Hepatocyte (in vitro differentiated cells): ENCODE measurements around the gene HIP1R. TPM values are rescaled to one million over a fixed set of nuclear protein-coding genes. Genes with fewer than 3 reads are reported as not detected.

Experiments used
- DNase-seq: peaks from one replicate; pipeline ENCODE4 v3.0.0-alpha.2; 2016; ENCODE audit warnings: low spot score
- H2AFZ ChIP-seq: fragments of 200-600 bp; sonication (generic); 2 replicates; pipeline ENCODE4 v1.6.0; 2016; ENCODE audit warnings: antibody characterized with exemption, mild to moderate bottlenecking
- H3K27ac ChIP-seq: fragments of 200-600 bp; sonication (generic); 2 replicates; pipeline ENCODE4 v1.5.1; 2016; ENCODE audit warnings: mild to moderate bottlenecking
- H3K27me3 ChIP-seq: fragments of 200-600 bp; sonication (generic); 2 replicates; pipeline ENCODE4 v1.6.1; 2016
- H3K36me3 ChIP-seq: fragments of 200-600 bp; sonication (generic); replicated peaks from 2 replicates; pipeline ENCODE4 v1.5.1; 2016; ENCODE audit warnings: low read depth; ENCODE audit not compliant: insufficient read depth
- H3K4me1 ChIP-seq: fragments of 200-600 bp; sonication (generic); 2 replicates; pipeline ENCODE4 v1.5.1; 2016; ENCODE audit warnings: mild to moderate bottlenecking, moderate library complexity; ENCODE audit not compliant: insufficient read depth
- H3K4me2 ChIP-seq: fragments of 200-600 bp; sonication (generic); 2 replicates; pipeline ENCODE4 v1.6.0; 2016
- H3K4me3 ChIP-seq: fragments of 200-600 bp; sonication (generic); 2 replicates; pipeline ENCODE4 v1.5.1; 2016; ENCODE audit warnings: mild to moderate bottlenecking
- H3K79me2 ChIP-seq: fragments of 200-600 bp; sonication (generic); 2 replicates; pipeline ENCODE4 v1.6.0; 2017; ENCODE audit warnings: mild to moderate bottlenecking
- H3K9me2 ChIP-seq: fragments of 200-600 bp; sonication (generic); replicated peaks from 2 replicates; pipeline ENCODE4 v1.6.0; 2017; ENCODE audit warnings: mild to moderate bottlenecking; ENCODE audit not compliant: insufficient read depth
- H3K9me3 ChIP-seq: fragments of 200-600 bp; sonication (generic); 2 replicates; pipeline ENCODE4 v1.5.1; 2016; ENCODE audit warnings: low read depth, mild to moderate bottlenecking
- H4K20me1 ChIP-seq: fragments of 200-600 bp; sonication (generic); 2 replicates; pipeline ENCODE4 v1.6.0; 2016; ENCODE audit warnings: mild to moderate bottlenecking; ENCODE audit not compliant: insufficient read depth, poor library complexity, severe bottlenecking
- CTCF ChIP-seq: fragments of 200-600 bp; sonication (generic); IDR thresholded peaks from 2 replicates; pipeline ENCODE4 v1.5.1; 2016; ENCODE audit warnings: antibody characterized with exemption, mild to moderate bottlenecking; ENCODE audit not compliant: poor library complexity
- EZH2 ChIP-seq: fragments of 200-600 bp; sonication (generic); IDR thresholded peaks from 2 replicates; pipeline ENCODE4 v1.6.1; 2016; ENCODE audit warnings: antibody characterized with exemption, mild to moderate bottlenecking, borderline replicate concordance
- EZH2phosphoT487 ChIP-seq: fragments of 200-600 bp; sonication (generic); IDR thresholded peaks from one replicate; pipeline ENCODE4 v1.6.1; 2018; ENCODE audit warnings: antibody characterized with exemption, mild to moderate bottlenecking, low read depth, moderate library complexity; ENCODE audit not compliant: unreplicated experiment, severe bottlenecking
- WGBS: methylation state at CpG from one replicate; pipeline ENCODE4 v1.1.6; 2016; ENCODE audit warnings: low lambda C conversion rate; ENCODE audit errors: missing lambda C conversion rate; 5-methylcytosine and 5-hydroxymethylcytosine counted together
- polyA plus RNA-seq: library from polyadenylated mRNA; unstranded; fragments of >200 nt; fragmentation: Nextera tagmentation; extraction: Ambion mirVana; gene quantifications from 2 replicates; pipeline ENCODE4 v1.2.1, GENCODE V29; 2016
- total RNA-seq: library from RNA; depleted of rRNA; stranded (reverse); fragments of >200 nt; gene quantifications from 2 replicates; pipeline ENCODE4 v1.2.3, GENCODE V29; 2014

HIP1R gene
- total and polyA plus RNA-seq, 2 experiments from 2014 or later: 31.8 to 44.3 TPM

- Histone ChIP-seq H3K9me2 (no peaks in the 10 kb centered on the region), H3K27ac (no peak overlapping the region), H3K4me1 (no peaks in the 10 kb centered on the region), H3K36me3 (no peaks in the 10 kb centered on the region), H3K4me2 (no peak overlapping the region), H3K79me2 (no peaks in the 10 kb centered on the region), H2AFZ (no peak overlapping the region), H3K9me3 (no peaks in the 10 kb centered on the region), H4K20me1 (no peaks in the 10 kb centered on the region), H3K27me3 (no peaks in the 10 kb centered on the region), H3K4me3 (no peak overlapping the region)
- WGBS: 67% methylated on average over 12 of the region's 12 CpGs
- no peak for DNase-seq
- TF ChIP-seq EZH2phosphoT487 (no peak), EZH2 (no peak), CTCF (no peak)
Measured at GRCh38 chr12:122909442-122910288, 74.4 kb downstream of the HIP1R start.

Other genes starting within 250 kb of the HIP1R start
- 2.1 and 3.8 TPM in 2 replicates for gene HCAR2, start 132.1 kb upstream of the HIP1R start, total RNA-seq
- 3.7 and 5.0 TPM in 2 replicates for gene HCAR2, start 132.1 kb upstream of the HIP1R start, polyA plus RNA-seq
- 0.12 and 0.30 TPM in 2 replicates for gene HCAR3, start 118.6 kb upstream of the HIP1R start, total RNA-seq
- 0.34 and 1.2 TPM in 2 replicates for gene HCAR3, start 118.6 kb upstream of the HIP1R start, polyA plus RNA-seq
- 0.40 and 0.63 TPM in 2 replicates for gene HCAR1, start 104.6 kb upstream of the HIP1R start, total RNA-seq
- gene HCAR1, start 104.6 kb upstream of the HIP1R start, polyA plus RNA-seq: 0.19 TPM in 1 of 2 replicates, not detected in the other
- 42.5 and 42.6 TPM in 2 replicates for gene DENR, start 82.6 kb upstream of the HIP1R start, total RNA-seq
- gene DENR, start 82.6 kb upstream of the HIP1R start, polyA plus RNA-seq: 62.8 and 64.8 TPM in 2 replicates
- 0.50 and 1.1 TPM in 2 replicates for gene CCDC62, start 60.9 kb upstream of the HIP1R start, total RNA-seq
- gene CCDC62, start 60.9 kb upstream of the HIP1R start, polyA plus RNA-seq: 0.12 TPM in 2 replicates
- gene VPS37B, start 60.7 kb downstream of the HIP1R start, total RNA-seq: 23.5 and 24.7 TPM in 2 replicates
- 29.0 and 35.3 TPM in 2 replicates for gene VPS37B, start 60.7 kb downstream of the HIP1R start, polyA plus RNA-seq
- 3.9 and 4.4 TPM in 2 replicates for gene ABCB9, start 131.0 kb downstream of the HIP1R start, total RNA-seq
- 5.5 and 7.3 TPM in 2 replicates for gene ABCB9, start 131.0 kb downstream of the HIP1R start, polyA plus RNA-seq
- 11.4 and 13.4 TPM in 2 replicates for gene OGFOD2, start 139.8 kb downstream of the HIP1R start, total RNA-seq
- 23.9 and 26.5 TPM in 2 replicates for gene OGFOD2, start 139.8 kb downstream of the HIP1R start, polyA plus RNA-seq
- 131 and 138 TPM in 2 replicates for gene ARL6IP4, start 145.2 kb downstream of the HIP1R start, total RNA-seq
- gene ARL6IP4, start 145.2 kb downstream of the HIP1R start, polyA plus RNA-seq: 248 and 284 TPM in 2 replicates